Lower leg skin (tissue), 4 donors: ENCODE data around the gene KPNB1. TPM values are rescaled to one million over a fixed set of nuclear protein-coding genes. Genes with fewer than 3 reads are reported as not detected.

Experiments used
- DNase-seq, 2 donors: peaks; one replicate each; pipeline ENCODE4 v3.0.0-alpha.2; 2019; ENCODE audit warnings: low spot score in 2 of 2
- H3K4me3 ChIP-seq: fragments of 200-600 bp; sonication (generic); 2 replicates; pipeline ENCODE4 v1.5.1; 2017; ENCODE audit warnings: mild to moderate bottlenecking, low read depth; ENCODE audit not compliant: poor library complexity, severe bottlenecking
- CTCF ChIP-seq, 3 donors: fragments of 450-650 bp; IDR thresholded peaks; one replicate each; pipeline ENCODE4 v1.5.1; 2016; ENCODE audit warnings: antibody characterized with exemption in 3 of 3, mild to moderate bottlenecking in 3 of 3, moderate library complexity in 2 of 3
- POLR2A ChIP-seq, 2 donors: fragments of 450-650 bp; IDR thresholded peaks; one replicate each; pipeline ENCODE4 v1.6.1; 2016 to 2017; ENCODE audit warnings: antibody characterized with exemption in 2 of 2, mild to moderate bottlenecking in 1 of 2, moderate library complexity in 1 of 2
- WGBS, 2 donors: methylation state at CpG; one replicate each; pipeline ENCODE4 v1.1.5; 2018; 5-methylcytosine and 5-hydroxymethylcytosine counted together
- intact Hi-C: fragments of 100-400 bp; cut with DNase I; formaldehyde crosslinking; loops from one replicate; pipeline ENCODE4 v1.15.0; 2023; ENCODE audit warnings: low total_unique reads
- total RNA-seq, 4 donors: library from RNA; depleted of rRNA; stranded (reverse); fragments of >200 nt; gene quantifications; one replicate each; pipeline ENCODE4 v1.1.0, GENCODE V29; 2016

The KPNB1 gene
- 100 to 1,000 TPM; 114 to 189 (median 124) TPM for total RNA-seq

GRCh38 chr17:47649153-47649971, at the start of gene KPNB1:
Gene KPNB1, plus strand, starts transcription at chr17:47649919. Its CDS starts 326 bp downstream, at chr17:47650245.
- peak; percentile 99 to 100 for DNase-seq
- 0% methylated on average over 65 to 74 of the region's 74 CpGs for WGBS, 2 donors
- peak within 1 kb of the TSS; percentile 84 for H3K4me3 ChIP-seq
- intact Hi-C loops: no loop called here
- TF ChIP-seq POLR2A (IDR thresholded peaks at IDR 0.05) (no peak), CTCF (IDR thresholded peaks at IDR 0.05) (peak in 1 of 3 donors; percentile 75)

GRCh38 chr17:47603830-47604597, 45.7 kb upstream of the KPNB1 start:
- no peak overlapping the region for H3K4me3 ChIP-seq
- intact Hi-C loops: no loop called here
- no peak for DNase-seq
- WGBS, 2 donors: 50 to 54% methylated on average over 4 of the region's 4 CpGs
- no peak for TF ChIP-seq POLR2A (IDR thresholded peaks at IDR 0.05)
- no peak for TF ChIP-seq CTCF (IDR thresholded peaks at IDR 0.05)

- no peak overlapping the region for H3K4me3 ChIP-seq
- DNase-seq: no peak
- 76 to 80% methylated on average over 1 of the region's 1 CpG for WGBS, 2 donors
- intact Hi-C loops: no loop called here
- TF ChIP-seq CTCF (IDR thresholded peaks at IDR 0.05) (no peak), POLR2A (IDR thresholded peaks at IDR 0.05) (no peak)
Measured at GRCh38 chr17:47604598-47604927, 45.2 kb upstream of the KPNB1 start.

GRCh38 chr17:47605011-47605410, 44.7 kb upstream of the KPNB1 start:
- WGBS, 2 donors: 49 to 58% methylated on average over 1 of the region's 1 CpG
- TF ChIP-seq POLR2A (IDR thresholded peaks at IDR 0.05) (no peak), CTCF (IDR thresholded peaks at IDR 0.05) (no peak)
- intact Hi-C loops: no loop called here

GRCh38 chr17:47607481-47607880, 42.2 kb upstream of the KPNB1 start:
- TF ChIP-seq CTCF (IDR thresholded peaks at IDR 0.05): no peak
- TF ChIP-seq POLR2A (IDR thresholded peaks at IDR 0.05): no peak
- 91 to 94% methylated on average over 3 of the region's 3 CpGs for WGBS, 2 donors
- H3K4me3 ChIP-seq: no peak overlapping the region
- intact Hi-C loops: no loop called here
- DNase-seq: no peak

More at GRCh38 chr17:47605011-47605410, 44.7 kb upstream of the KPNB1 start:
- no peak overlapping the region for H3K4me3 ChIP-seq
- no peak for DNase-seq
